HG02588 (cell line): ENCODE results near the gene BLVRB.

ENCODE experiments used
- ATAC-seq: cut with Tn5 transposase; IDR thresholded peaks from one replicate; pipeline ENCODE4 v1.9.1; 2021; ENCODE audit warnings: mild to moderate bottlenecking, moderate library complexity; ENCODE audit not compliant: unreplicated experiment

Gene BLVRB

GRCh38 chr19:40424637-40425449, 40.7 kb downstream of the BLVRB start:
- ATAC-seq, result no peak

DNA sequence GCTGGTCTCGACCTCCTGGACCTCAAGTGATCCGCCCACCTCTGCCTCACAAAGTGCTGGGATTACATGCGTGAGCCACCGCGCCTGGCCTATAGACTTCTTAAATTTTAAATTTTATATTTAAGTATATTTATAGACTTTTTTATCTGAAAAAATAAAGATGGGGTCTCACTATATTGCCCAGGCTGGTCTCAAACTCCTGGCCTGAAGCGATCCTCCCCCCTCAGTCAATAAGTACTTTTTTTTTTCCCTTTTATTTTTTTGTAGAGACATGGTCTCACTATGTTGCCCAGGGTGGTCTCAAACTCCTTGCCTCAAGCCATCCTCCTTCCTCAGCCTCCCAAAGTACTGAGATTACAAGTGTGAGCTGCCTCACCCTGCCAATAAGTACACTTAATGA, 41.6 kb downstream of the BLVRB start:
- ATAC-seq, result no peak

GRCh38 chr19:40422748-40423566, 42.6 kb downstream of the BLVRB start:
- ATAC-seq, result no peak

GRCh38 chr19:40421993-40422747, 43.4 kb downstream of the BLVRB start:
- no peak for ATAC-seq

GRCh38 chr19:40420766-40421765, 44.5 kb downstream of the BLVRB start:
- peak; percentile 36 for ATAC-seq

DNA sequence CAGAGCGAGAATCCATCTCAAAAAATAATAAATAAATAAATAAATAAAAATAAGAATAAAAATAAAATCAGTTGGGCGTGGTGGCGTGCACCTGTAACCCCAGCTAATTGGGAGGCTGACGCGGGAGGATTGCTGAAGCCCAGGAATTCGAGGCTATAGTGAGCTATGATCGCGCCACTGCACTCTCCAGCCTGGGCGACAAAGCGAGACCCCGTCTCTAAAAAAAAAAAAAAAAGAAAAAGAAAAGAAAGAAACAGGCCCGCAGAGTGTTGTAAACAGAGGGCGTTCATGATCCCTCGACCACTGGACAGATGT, 45.1 kb downstream of the BLVRB start:
- ATAC-seq, result no peak

DNA sequence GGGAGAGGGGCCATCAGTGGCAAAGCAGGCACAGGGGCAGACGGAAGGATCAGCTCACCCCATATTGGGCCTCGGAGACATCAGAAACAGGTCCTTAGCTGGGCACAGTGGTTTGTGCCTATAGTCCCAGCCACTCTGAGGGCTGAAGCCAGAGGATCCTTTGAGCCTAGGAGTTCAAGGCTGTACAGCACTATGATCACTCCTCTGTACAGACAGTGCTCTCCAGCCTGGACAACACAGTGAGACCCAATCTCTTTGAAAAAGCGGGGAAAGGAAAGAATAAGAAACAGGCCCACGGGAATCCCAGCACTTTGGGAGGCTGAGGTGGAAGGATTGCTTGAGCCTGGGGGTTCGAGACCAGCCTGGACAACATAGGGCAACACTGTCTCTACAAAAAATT, 45.8 kb downstream of the BLVRB start:
- ATAC-seq, result no peak

- ATAC-seq, result no peak
Measured at GRCh38 chr19:40419066-40419612, 46.4 kb downstream of the BLVRB start.

DNA sequence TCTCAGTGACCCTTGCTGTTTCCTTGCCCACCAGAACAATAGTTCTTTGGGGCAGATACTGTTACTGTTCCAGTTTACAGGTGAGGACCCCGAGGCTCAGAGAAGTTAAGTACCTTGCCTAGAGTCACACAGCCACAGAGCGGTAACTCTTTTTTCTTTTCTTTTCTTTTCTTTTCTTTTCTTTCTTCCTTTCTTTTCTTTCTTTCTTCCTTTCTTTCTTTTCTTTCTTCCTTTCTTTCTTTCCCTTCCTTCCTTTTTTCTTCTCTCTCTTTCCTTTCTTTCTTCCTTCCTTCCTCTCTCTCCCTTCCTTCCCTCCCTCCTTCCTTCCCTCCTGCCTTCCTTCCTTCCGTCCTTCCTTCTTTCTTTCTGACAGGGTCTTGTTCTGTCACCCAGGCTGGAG, 47.5 kb downstream of the BLVRB start:
- no peak for ATAC-seq

- ATAC-seq, result no peak
Measured at GRCh38 chr19:40417643-40417981, 47.9 kb downstream of the BLVRB start.

DNA sequence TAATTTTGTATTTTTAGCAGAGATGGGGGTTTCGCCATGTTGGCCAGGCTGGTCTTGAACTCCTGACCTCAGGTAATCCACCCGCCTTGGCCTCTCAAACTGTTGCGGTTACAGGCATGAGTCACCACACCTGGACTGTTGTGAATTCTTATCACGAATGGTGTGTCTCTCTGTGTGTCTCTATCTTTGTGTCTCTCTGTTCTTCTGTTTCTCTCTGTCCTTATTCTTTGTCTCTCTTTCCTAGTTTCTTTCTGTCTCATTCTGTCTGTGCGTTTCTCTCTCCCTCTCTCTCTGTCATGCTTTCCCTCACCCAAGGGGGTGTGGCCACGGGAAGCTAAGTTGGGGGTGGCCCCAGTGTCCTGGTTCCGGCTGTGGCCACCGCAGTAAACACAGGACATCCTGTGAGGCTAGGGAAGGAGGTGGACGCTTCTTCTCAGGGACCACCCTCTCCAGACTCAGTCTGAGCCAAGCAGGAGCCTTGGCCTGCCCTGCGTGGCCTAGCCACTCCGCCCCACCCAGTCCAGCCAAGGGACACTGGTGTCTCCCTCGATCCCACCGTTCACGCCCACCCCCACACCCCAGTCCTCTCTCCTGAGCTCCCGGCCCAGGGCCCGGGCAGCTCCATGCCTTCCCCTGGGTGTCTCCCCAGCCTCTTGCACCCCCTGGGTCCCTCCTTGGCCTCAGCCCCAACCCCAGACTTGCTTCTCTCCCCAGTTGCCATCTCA, 48.5 kb downstream of the BLVRB start:
- ATAC-seq, result no peak

GRCh38 chr19:40415768-40416167, 49.8 kb downstream of the BLVRB start:
- ATAC-seq, result no peak

GRCh38 chr19:40414542-40415535, 50.7 kb downstream of the BLVRB start:
- ATAC-seq, result no peak

DNA sequence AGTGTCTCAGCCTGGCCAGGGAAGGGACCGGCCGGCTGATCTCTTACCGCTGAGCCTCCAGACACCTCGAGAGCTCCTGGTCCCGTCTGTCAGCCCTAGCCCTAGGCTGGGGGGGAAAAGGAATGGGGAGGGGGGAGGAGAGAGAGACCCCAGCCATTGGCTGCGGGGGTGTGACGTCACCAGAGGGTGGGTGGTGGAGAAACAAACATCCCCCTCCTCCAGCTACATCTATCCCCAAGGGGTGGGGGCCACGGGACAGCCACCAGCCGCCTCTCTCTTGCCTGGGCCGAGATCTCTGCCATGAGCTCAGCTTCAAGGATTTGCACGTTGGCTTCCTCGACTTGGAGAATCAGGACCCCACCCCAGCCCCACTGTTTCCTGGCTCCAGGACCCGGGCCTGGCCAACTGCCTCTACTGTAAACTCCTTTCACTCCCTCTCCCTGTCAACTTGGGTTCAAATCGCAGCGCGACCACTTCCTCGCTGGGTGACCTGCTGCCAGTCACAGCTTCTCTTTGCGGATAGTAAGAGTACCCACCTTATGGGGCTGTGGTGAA, 52.2 kb downstream of the BLVRB start, which contains the start of gene PRX:
TSS of gene PRX (minus strand) at position 88 of the 555 bp plus-strand sequence. CDS start 5,446 bp downstream, outside the sequence.
- ATAC-seq, result no peak

DNA sequence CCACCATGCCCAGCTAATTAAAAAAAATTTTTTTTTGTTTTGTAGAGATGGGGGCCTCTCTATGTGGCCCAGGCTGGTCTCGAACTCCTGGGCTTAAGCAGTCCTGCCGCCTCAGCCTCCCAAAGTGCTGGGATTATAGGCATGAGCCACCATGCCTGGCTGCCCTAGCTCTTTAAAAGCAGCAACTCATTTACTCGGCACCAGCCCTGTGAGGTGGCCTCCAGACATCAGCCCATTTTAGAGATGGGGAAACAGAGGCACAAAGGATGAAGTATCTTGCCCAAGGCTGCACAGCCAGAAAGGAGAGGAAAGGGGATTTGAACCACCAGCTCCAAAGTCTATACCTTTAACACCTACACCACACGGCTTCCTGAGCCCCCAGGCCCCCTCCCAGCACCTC, 52.7 kb downstream of the BLVRB start:
- ATAC-seq, result no peak

DNA sequence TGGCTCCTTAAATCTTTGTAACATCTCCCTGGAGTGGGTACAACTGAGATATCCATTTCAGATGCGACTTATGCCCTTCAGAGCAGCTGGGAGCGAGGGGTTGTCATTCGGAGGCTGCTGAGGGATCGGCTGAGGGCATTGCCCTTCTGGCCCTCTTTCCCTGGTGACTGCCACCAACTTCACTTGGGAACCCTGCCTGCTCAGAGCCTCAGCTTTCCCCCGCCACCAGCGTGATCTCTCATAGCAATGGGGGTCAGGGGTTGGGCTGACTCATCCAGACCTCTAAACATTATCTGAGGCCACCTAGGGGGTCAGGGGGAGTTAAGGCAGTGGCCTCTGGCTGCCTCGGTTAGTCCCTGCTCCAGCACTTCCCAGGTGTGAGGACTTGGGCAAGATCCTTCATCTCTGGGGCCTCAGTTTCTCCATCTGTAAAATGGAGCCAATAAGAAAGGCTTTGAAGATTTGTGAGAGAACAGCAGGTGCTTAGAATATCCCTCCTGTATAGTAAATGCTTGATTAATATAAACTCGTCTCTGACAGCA, 53.5 kb downstream of the BLVRB start:
- no peak for ATAC-seq

GRCh38 chr19:40411125-40411842, 54.3 kb downstream of the BLVRB start:
- no peak for ATAC-seq
